ENCODE data around the gene ZDHHC21.

- no peak for TF ChIP-seq CTCF (IDR thresholded peaks at IDR 0.05; ENCODE audit: low read length)
- no peak for TF ChIP-seq EZH2 (IDR thresholded peaks at IDR 0.05; ENCODE audit: borderline replicate concordance, low read length)
Observed at GRCh38 chr9:14690948-14691730, 2.1 kb downstream of the ZDHHC21 start.
